Fibroblast of lung (primary cell): ENCODE results near the gene GAD2. TPM values are rescaled to one million over a fixed set of nuclear protein-coding genes. Genes with fewer than 3 reads are reported as not detected.

ENCODE experiments used
- DNase-seq, 2 donors: peaks; one replicate each; pipeline versions ENCODE4 v3.0.0 to v3.0.0-alpha.2; 2010; ENCODE audit warnings: low read depth in 2 of 2
- H2AFZ ChIP-seq: 2 replicates; pipeline ENCODE4 v1.5.1; 2012; ENCODE audit warnings: low read length, control low read depth, inconsistent platforms
- H3K27ac ChIP-seq: 2 replicates; pipeline ENCODE4 v1.5.1; 2011; ENCODE audit warnings: low read length, control low read depth; ENCODE audit not compliant: insufficient read depth
- H3K27me3 ChIP-seq: 2 replicates; pipeline ENCODE4 v1.5.1; 2011; ENCODE audit warnings: mild to moderate bottlenecking, low read length; ENCODE audit not compliant: control insufficient read depth, insufficient read depth
- H3K36me3 ChIP-seq: 2 replicates; pipeline ENCODE4 v1.5.1; 2011; ENCODE audit warnings: low read length; ENCODE audit not compliant: control insufficient read depth, insufficient read depth
- H3K4me1 ChIP-seq: 2 replicates; pipeline ENCODE4 v1.5.1; 2011; ENCODE audit warnings: low read length; ENCODE audit not compliant: control insufficient read depth, insufficient read depth; ENCODE audit errors: extremely low read depth
- H3K4me2 ChIP-seq: 2 replicates; pipeline ENCODE4 v1.5.1; 2011; ENCODE audit warnings: low read length, control low read depth; ENCODE audit not compliant: insufficient read depth; ENCODE audit errors: extremely low read depth
- H3K4me3 ChIP-seq, 4 experiments: fragments of 200-600 bp in 1 of 4; sonication (generic) in 1 of 4; replicated peaks in 1 of 4; 2 replicates each; pipeline ENCODE4 v1.5.1; 2011 to 2016; ENCODE audit warnings: low read length in 4 of 4, low read depth in 3 of 4, mild to moderate bottlenecking in 3 of 4, control low read depth in 2 of 4, inconsistent platforms in 1 of 4, mixed read lengths in 1 of 4; ENCODE audit not compliant: insufficient read depth in 1 of 4; ENCODE audit errors: control extremely low read depth in 1 of 4
- H3K79me2 ChIP-seq: 2 replicates; pipeline ENCODE4 v1.5.1; 2012; ENCODE audit warnings: mild to moderate bottlenecking, low read length, inconsistent platforms; ENCODE audit not compliant: control insufficient read depth, insufficient read depth
- H3K9ac ChIP-seq: 2 replicates; pipeline ENCODE4 v1.5.1; 2011; ENCODE audit warnings: mild to moderate bottlenecking, low read length, control low read depth; ENCODE audit not compliant: insufficient read depth
- H3K9me3 ChIP-seq: 2 replicates; pipeline ENCODE4 v1.5.1; 2012; ENCODE audit warnings: low read depth, low read length; ENCODE audit not compliant: control insufficient read depth, insufficient read depth
- H4K20me1 ChIP-seq: 2 replicates; pipeline ENCODE4 v1.5.1; 2011; ENCODE audit warnings: low read length; ENCODE audit not compliant: control insufficient read depth, insufficient read depth; ENCODE audit errors: extremely low read depth
- EZH2 ChIP-seq: IDR thresholded peaks from 2 replicates; pipeline ENCODE4 v1.5.1; 2012; ENCODE audit warnings: low read length, control low read depth, mild to moderate bottlenecking; ENCODE audit errors: missing control alignments
- polyA plus RNA-seq, 2 donors: library from polyadenylated mRNA; depleted of rRNA in 1 of 2; stranded (reverse) in 1 of 2; unstranded in 1 of 2; fragments of >200 nt; gene quantifications; 2 replicates each; pipeline ENCODE4 v1.2.1, GENCODE V29; 2011 to 2012; ENCODE audit warnings: missing spikeins in 1 of 2
- total RNA-seq: library from RNA; depleted of rRNA; stranded (reverse); fragments of >200 nt; gene quantifications from 2 replicates; pipeline ENCODE4 v1.2.1, GENCODE V29; 2014
- TF ChIP-seq, protein P1 (sequence below), 2 donors: IDR thresholded peaks in 1 of 2; conservative IDR thresholded peaks in 1 of 2; 1 replicate in 1 of 2; 2 replicates in 1 of 2; pipeline ENCODE4 v1.5.1; 2011 to 2012; ENCODE audit warnings: low read length in 2 of 2, control low read depth in 1 of 2, inconsistent platforms in 1 of 2, low read depth in 1 of 2, mild to moderate bottlenecking in 1 of 2

Gene GAD2
- total and polyA plus RNA-seq, 2 donors (not counting 1 experiment from before 2014, with no cell fraction given) = not detected

DNA sequence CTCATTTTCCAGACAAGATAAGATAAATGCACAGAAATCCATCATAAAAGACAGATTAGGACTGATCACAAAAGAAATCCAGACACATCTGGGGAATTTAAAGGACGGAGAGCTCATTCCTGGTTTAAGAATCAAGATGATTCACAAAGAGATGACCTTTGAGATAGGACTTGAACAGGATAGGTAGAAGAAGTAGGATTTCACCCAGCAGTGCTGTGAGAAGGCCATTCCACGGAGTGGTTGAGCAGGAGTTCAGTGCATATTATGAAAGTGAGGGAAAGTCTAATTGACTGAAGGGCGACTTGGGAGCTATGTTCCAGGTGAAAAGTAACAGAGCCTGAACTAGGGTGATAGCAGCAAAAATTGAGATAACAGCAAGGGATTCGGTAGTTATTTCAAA is 73.7 kb downstream of the GAD2 start:
- Histone ChIP-seq H3K9me3 (no peaks in the 10 kb centered on the region), H3K4me1 (no peaks in the 10 kb centered on the region), H3K79me2 (no peaks in the 10 kb centered on the region), H4K20me1 (no peaks in the 10 kb centered on the region), H3K4me3 (no peak overlapping the region), H2AFZ (no peak overlapping the region), H3K9ac (no peak overlapping the region), H3K27ac (no peak overlapping the region), H3K27me3 (no peaks in the 10 kb centered on the region), H3K36me3 (no peaks in the 10 kb centered on the region), H3K4me2 (no peak overlapping the region)
- TF ChIP-seq, protein P1, sequence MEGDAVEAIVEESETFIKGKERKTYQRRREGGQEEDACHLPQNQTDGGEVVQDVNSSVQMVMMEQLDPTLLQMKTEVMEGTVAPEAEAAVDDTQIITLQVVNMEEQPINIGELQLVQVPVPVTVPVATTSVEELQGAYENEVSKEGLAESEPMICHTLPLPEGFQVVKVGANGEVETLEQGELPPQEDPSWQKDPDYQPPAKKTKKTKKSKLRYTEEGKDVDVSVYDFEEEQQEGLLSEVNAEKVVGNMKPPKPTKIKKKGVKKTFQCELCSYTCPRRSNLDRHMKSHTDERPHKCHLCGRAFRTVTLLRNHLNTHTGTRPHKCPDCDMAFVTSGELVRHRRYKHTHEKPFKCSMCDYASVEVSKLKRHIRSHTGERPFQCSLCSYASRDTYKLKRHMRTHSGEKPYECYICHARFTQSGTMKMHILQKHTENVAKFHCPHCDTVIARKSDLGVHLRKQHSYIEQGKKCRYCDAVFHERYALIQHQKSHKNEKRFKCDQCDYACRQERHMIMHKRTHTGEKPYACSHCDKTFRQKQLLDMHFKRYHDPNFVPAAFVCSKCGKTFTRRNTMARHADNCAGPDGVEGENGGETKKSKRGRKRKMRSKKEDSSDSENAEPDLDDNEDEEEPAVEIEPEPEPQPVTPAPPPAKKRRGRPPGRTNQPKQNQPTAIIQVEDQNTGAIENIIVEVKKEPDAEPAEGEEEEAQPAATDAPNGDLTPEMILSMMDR (conservative IDR thresholded peaks at IDR 0.05 in 1 of 2, IDR thresholded peaks at IDR 0.05 in 1 of 2; ENCODE audit: low read depth in 1 of 2, low read length in 2 of 2) = no peak
- TF ChIP-seq EZH2 = no peak
- no peak for DNase-seq

DNA sequence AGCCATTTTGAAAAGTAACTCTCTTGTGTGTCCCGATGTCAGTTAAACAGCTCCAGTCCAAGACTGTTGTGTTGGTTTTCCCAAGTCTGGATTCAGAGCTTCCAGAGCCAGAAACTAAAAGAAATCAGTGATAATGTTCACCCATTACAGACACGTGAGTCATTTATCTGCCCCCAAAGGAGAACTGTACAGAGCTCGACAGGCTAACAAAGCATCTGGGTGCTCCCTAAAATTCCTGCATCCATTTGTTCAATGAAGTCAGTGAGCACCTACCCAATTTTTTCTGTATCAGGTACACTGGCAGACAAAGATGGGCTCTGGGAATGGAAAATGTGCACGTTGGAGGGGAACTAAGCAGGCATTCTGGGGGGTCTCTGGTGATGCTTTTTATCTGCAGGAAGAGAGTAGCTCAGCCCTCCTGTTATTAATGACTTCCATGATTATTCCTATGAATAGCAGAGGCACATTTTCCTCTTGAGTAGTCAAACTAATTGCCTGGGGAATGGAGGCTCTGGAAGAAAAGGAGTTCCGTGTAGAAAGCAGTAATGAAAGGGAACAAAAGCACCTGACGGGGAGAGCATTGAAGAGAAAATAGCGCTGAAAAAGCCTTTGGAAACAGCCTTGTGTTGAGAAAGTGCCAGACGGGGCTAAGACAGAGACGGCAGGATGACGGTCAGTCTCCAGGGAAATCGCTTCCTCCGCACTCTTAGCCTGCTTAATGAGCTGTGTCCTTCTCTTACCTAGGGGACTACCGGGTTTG is 75.3 kb downstream of the GAD2 start:
- Histone ChIP-seq H4K20me1 (no peaks in the 10 kb centered on the region), H3K79me2 (no peaks in the 10 kb centered on the region), H3K36me3 (no peaks in the 10 kb centered on the region), H3K27ac (no peak overlapping the region), H3K27me3 (no peaks in the 10 kb centered on the region), H3K9ac (no peak overlapping the region), H3K4me2 (no peak overlapping the region), H3K4me3 (no peak overlapping the region), H2AFZ (no peak overlapping the region), H3K4me1 (no peaks in the 10 kb centered on the region), H3K9me3 (no peaks in the 10 kb centered on the region)
- no peak for DNase-seq
- TF ChIP-seq, protein P1 (conservative IDR thresholded peaks at IDR 0.05 in 1 of 2, IDR thresholded peaks at IDR 0.05 in 1 of 2; ENCODE audit: low read depth in 1 of 2, low read length in 2 of 2) = no peak

DNA sequence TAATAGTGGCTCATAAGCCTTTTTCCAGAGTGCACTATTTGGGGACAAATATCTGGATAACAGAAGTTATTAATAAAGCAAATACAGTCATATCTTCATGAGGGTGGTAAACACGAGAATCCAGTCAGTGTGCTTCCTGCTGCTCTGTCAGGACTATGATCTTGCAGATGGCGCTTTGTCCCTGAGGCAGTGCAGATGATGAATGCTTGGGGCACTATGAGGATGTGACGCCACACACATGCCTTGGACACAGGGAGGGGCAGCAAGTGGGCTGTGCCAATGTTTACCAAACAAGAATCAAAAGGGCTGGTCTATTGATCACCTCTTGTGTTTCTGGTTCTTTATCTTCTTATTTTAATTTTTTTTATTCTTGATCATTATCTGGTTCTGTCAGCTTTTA is 79.8 kb downstream of the GAD2 start:
- Histone ChIP-seq H3K4me1 (no peaks in the 10 kb centered on the region), H4K20me1 (no peaks in the 10 kb centered on the region), H3K9me3 (no peaks in the 10 kb centered on the region), H2AFZ (no peak overlapping the region), H3K27ac (no peak overlapping the region), H3K79me2 (no peaks in the 10 kb centered on the region), H3K4me2 (no peak overlapping the region), H3K4me3 (no peak overlapping the region), H3K9ac (no peak overlapping the region), H3K36me3 (no peaks in the 10 kb centered on the region), H3K27me3 (no peaks in the 10 kb centered on the region)
- DNase-seq = no peak
- TF ChIP-seq, protein P1 (conservative IDR thresholded peaks at IDR 0.05 in 1 of 2, IDR thresholded peaks at IDR 0.05 in 1 of 2; ENCODE audit: low read depth in 1 of 2, low read length in 2 of 2) = no peak
- TF ChIP-seq EZH2 = no peak
